Daoy (cell line): ENCODE data around the gene CAMK1D. TPM values are rescaled to one million over a fixed set of nuclear protein-coding genes. Genes with fewer than 3 reads are reported as not detected.
A peak's percentile ranks its signal among the peaks of the same experiment; 100 is the strongest.
"Not testable (repeated sequence)": the region's sequence is repeated elsewhere in the genome, so short reads cannot be mapped to it uniquely, and the experiment has no call there.

Source experiments
- DNase-seq: peaks from one replicate; pipeline ENCODE4 v3.0.0-alpha.2; 2015; ENCODE audit warnings: low read depth
- total RNA-seq: library from RNA; depleted of rRNA; stranded (reverse); fragments of >200 nt; shearing (Covaris generic); gene quantifications from 2 replicates; pipeline ENCODE4 v1.2.3, GENCODE V29; 2014

CAMK1D gene
- total RNA-seq, 1 experiment from 2014 or later: 6.1 TPM

GRCh38 chr10:12340937-12341336, 8.4 kb upstream of the CAMK1D start:
- DNase-seq: no peak

GRCh38 chr10:12341526-12341925, 7.8 kb upstream of the CAMK1D start:
- DNase-seq: no peak

- DNase-seq: no peak
Measured at GRCh38 chr10:12344375-12345110, 4.8 kb upstream of the CAMK1D start.

- DNase-seq: no peak
Measured at GRCh38 chr10:12346707-12347106, 2.6 kb upstream of the CAMK1D start.

GRCh38 chr10:12348294-12348869, 965 bp upstream of the CAMK1D start:
- DNase-seq: no peak

GRCh38 chr10:12349629-12350166, 351 bp downstream of the CAMK1D start:
- DNase-seq: no peak

GRCh38 chr10:12350167-12350872, 973 bp downstream of the CAMK1D start:
- peak; percentile 63 for DNase-seq

GRCh38 chr10:12350925-12351324, 1.6 kb downstream of the CAMK1D start:
- DNase-seq: no peak

GRCh38 chr10:12351447-12351846, 2.1 kb downstream of the CAMK1D start:
- no peak for DNase-seq

GRCh38 chr10:12351889-12352288, 2.5 kb downstream of the CAMK1D start:
- DNase-seq: no peak

DNA sequence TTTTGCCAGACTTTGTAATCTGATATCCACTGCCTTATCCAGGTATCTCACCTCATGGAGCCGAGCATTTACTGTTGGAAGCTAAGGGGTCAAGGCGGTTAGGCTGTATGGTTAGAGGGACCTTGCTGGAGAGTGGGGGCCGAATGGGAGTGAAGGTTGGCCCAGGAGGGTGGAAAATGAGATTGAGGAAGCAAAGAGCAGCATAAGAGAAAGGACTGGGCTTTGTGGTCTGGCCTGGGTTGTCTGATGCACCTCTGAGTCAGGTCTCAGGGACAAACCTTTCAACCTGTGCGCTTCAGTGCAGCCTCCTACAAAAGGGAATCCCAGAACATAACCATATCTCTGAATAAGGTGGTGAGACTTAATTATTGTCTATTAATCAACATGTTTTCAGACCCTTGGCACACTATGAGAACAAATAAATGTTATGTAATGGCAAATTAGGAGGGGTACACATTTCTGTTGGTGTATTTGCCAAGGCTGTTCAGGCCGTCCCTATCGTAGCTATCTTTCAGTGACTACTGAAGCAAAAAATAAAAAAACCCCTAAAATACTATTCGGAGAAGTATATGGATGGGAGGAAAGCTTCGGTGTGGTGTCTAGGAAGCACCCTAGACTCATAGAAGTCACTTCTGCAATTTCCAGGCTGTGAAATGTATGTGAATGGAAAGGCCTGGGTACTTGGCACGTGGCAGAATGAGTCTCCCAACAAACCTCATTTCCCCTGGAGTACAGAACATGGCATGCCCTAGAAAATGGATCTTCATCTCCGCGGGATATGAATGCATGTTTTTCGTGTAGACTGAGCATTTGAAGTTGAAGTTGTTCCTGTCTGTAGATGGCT, 4.3 kb downstream of the CAMK1D start:
- no peak for DNase-seq

GRCh38 chr10:12354696-12355095, 5.3 kb downstream of the CAMK1D start:
- DNase-seq: not testable (repeated sequence)

- no peak for DNase-seq
Measured at GRCh38 chr10:12355384-12355783, 6.0 kb downstream of the CAMK1D start.

DNA sequence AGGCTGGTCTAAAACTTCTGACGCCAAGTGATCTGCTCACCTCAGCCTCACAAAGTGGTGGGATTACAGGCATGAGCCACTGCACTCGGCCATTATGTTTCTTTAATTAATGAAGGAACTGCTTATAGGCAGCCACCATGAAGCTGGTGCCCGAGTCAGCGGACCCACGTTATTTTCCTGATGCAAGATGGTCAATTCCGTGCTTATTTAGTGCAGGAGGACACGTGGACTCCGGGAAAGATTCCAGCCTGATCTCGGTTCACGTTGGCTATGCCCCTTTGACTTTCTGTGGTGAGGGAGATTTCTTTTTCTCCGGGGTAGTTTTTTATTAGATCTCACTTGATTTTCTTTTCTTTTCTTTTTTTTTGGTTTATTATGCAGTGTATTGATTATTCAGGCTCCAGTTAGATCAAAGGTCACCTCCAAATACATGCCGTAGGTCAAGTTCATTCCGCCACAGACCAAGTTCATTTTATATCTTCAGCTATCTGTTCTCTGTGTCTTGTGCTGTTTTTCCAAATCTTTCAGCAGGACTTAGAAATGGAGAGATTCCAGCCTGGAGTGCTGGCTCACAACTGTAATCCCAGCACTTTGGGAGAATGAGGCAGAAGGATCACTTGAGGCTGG, 8.3 kb downstream of the CAMK1D start:
- no peak for DNase-seq

GRCh38 chr10:12358863-12359564, 9.7 kb downstream of the CAMK1D start:
- DNase-seq: no peak

DNA sequence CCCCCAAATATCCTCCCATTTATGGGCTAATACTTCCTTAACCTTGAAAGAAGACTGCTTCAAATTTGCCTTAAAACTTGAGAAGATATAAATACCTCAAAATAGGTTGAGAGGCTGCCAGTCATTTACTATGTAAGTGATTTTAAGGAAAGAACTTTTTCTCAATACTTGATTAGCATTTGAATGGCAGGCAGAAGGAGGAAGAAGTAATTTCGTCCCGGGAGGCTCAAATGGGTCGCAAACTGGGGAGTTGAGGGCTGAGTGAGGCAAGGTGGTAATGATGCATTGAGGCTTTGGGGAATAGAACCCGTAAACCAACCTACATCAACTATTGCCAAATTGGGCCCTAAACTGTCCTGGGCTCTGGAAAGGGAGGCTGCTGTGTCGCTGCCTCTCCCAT, 11.1 kb downstream of the CAMK1D start:
- DNase-seq: no peak

- DNase-seq: not testable (repeated sequence)
Measured at GRCh38 chr10:12361115-12361514, 11.8 kb downstream of the CAMK1D start.

DNA sequence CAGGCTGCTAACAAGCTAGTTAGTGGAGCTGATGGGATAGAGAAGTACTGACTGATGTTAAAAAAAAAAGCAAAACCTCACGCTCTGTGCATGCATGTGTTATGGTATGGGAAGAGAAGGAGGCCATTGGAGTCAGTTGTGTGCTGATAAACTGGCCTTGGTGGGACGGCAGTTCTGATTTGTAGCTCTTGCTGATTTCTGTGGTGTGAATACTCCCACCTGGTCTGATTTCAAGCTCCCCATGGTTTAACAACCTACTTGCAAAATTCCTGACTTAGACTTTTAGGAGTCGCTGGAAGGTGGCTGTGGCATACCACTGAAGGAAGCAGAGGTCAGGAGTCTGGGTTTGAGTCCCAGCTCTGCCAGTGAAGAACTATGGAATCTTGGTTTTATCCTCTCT, 15.2 kb downstream of the CAMK1D start:
- no peak for DNase-seq

- no peak for DNase-seq
Measured at GRCh38 chr10:12367272-12367671, 17.9 kb downstream of the CAMK1D start.

DNA sequence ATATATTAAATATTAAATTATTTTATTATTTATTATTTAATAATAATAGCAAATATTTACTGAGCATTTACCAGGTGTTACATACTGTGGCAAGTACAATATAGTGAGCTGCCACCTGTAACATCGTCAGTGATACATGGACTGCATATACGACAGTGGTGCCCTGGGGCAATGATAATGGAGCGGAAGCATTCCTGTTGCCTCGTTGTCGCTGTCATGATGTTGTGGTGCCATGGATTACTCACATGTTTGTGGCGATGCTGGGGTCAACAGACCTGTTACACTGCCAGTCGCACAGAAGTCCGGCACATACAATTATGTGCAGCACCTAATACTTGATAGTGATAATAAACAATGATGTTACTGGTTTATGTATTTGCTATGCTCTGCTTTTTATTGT, 20.6 kb downstream of the CAMK1D start:
- DNase-seq: no peak

DNA sequence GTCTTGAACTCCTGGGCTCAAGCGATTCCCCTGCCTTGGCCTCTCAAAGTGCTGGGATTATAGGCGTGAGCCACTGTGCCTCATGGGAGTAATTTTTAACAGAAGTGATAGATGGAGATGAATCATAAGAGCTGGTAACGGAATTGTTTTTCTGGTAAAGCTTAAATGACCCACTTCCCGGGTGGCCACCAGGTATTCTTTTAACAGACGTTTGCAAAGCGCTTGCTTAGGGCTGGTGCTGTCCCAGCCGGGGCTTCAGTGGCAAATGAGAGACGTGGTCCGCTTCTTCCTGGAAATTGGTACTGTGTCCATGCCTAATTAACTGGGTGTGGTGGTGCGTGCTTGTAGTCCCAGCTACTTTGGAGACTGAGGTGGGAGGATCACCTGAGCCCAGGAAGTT, 23.5 kb downstream of the CAMK1D start:
- DNase-seq: no peak
